ENCODE measurements around the gene ABHD12. TPM values are rescaled to one million over a fixed set of nuclear protein-coding genes. Genes with fewer than 3 reads are reported as not detected.

The ABHD12 gene
- total RNA-seq, 1 donor from 2014 or later, result 42.9 TPM

- no peak for TF ChIP-seq CTCF (IDR thresholded peaks at IDR 0.05)
- no peak overlapping the region for H3K4me3 Mint-ChIP-seq (ENCODE audit: unreplicated experiment)
- H3K36me3 Mint-ChIP-seq (ENCODE audit: unreplicated experiment), result peaks cover 5% of the 10 kb centered on the region
- no peaks in the 10 kb centered on the region for H3K27me3 Mint-ChIP-seq (ENCODE audit: unreplicated experiment)
- H3K9me3 Mint-ChIP-seq (ENCODE audit: unreplicated experiment), result no peaks in the 10 kb centered on the region
- no peak for DNase-seq (ENCODE audit: extremely low spot score, unreplicated experiment)
- peaks cover 7% of the 10 kb centered on the region for H3K4me1 Mint-ChIP-seq (ENCODE audit: unreplicated experiment)
- H3K27ac Mint-ChIP-seq (ENCODE audit: unreplicated experiment), result no peak overlapping the region
Measured at GRCh38 chr20:25382704-25383370, 7.8 kb downstream of the ABHD12 start.

- no peak for DNase-seq (ENCODE audit: extremely low spot score, unreplicated experiment)
- peaks cover 11% of the 10 kb centered on the region for H3K4me1 Mint-ChIP-seq (ENCODE audit: unreplicated experiment)
- H3K4me3 Mint-ChIP-seq (ENCODE audit: unreplicated experiment), result no peak overlapping the region
- H3K27ac Mint-ChIP-seq (ENCODE audit: unreplicated experiment), result no peak overlapping the region
- H3K27me3 Mint-ChIP-seq (ENCODE audit: unreplicated experiment), result no peaks in the 10 kb centered on the region
- H3K9me3 Mint-ChIP-seq (ENCODE audit: unreplicated experiment), result no peaks in the 10 kb centered on the region
- peaks cover 5% of the 10 kb centered on the region for H3K36me3 Mint-ChIP-seq (ENCODE audit: unreplicated experiment)
- TF ChIP-seq CTCF (IDR thresholded peaks at IDR 0.05), result no peak
Measured at GRCh38 chr20:25380945-25381614, 9.6 kb downstream of the ABHD12 start.

- Mint-ChIP-seq H3K36me3 (ENCODE audit: unreplicated experiment) (peaks cover 3% of the 10 kb centered on the region), H3K9me3 (ENCODE audit: unreplicated experiment) (no peaks in the 10 kb centered on the region), H3K4me1 (ENCODE audit: unreplicated experiment) (peaks cover 8% of the 10 kb centered on the region), H3K27me3 (ENCODE audit: unreplicated experiment) (no peaks in the 10 kb centered on the region), H3K27ac (ENCODE audit: unreplicated experiment) (no peak overlapping the region), H3K4me3 (ENCODE audit: unreplicated experiment) (no peak overlapping the region)
- no peak for DNase-seq (ENCODE audit: extremely low spot score, unreplicated experiment)
- TF ChIP-seq CTCF (IDR thresholded peaks at IDR 0.05), result no peak
Measured at GRCh38 chr20:25378884-25379733, 11.5 kb downstream of the ABHD12 start.

GRCh38 chr20:25378189-25378883 is 12.3 kb downstream of the ABHD12 start:
- H3K27ac Mint-ChIP-seq (ENCODE audit: unreplicated experiment), result no peak overlapping the region
- DNase-seq (ENCODE audit: extremely low spot score, unreplicated experiment), result no peak
- no peak for TF ChIP-seq CTCF (IDR thresholded peaks at IDR 0.05)
- H3K4me1 Mint-ChIP-seq (ENCODE audit: unreplicated experiment), result peaks cover 8% of the 10 kb centered on the region
- H3K9me3 Mint-ChIP-seq (ENCODE audit: unreplicated experiment), result no peaks in the 10 kb centered on the region
- H3K27me3 Mint-ChIP-seq (ENCODE audit: unreplicated experiment), result no peaks in the 10 kb centered on the region
- H3K4me3 Mint-ChIP-seq (ENCODE audit: unreplicated experiment), result no peak overlapping the region
- H3K36me3 Mint-ChIP-seq (ENCODE audit: unreplicated experiment), result peaks cover 4% of the 10 kb centered on the region
